HG03521 (cell line): Measurements from ENCODE around the gene PDGFD.
A peak's percentile ranks its signal among the peaks of the same experiment; 100 is the strongest.

Experiments
- ATAC-seq: cut with Tn5 transposase; IDR thresholded peaks from one replicate; pipeline ENCODE4 v1.9.1; 2021; ENCODE audit warnings: mild to moderate bottlenecking, moderate library complexity; ENCODE audit not compliant: unreplicated experiment

PDGFD gene

DNA sequence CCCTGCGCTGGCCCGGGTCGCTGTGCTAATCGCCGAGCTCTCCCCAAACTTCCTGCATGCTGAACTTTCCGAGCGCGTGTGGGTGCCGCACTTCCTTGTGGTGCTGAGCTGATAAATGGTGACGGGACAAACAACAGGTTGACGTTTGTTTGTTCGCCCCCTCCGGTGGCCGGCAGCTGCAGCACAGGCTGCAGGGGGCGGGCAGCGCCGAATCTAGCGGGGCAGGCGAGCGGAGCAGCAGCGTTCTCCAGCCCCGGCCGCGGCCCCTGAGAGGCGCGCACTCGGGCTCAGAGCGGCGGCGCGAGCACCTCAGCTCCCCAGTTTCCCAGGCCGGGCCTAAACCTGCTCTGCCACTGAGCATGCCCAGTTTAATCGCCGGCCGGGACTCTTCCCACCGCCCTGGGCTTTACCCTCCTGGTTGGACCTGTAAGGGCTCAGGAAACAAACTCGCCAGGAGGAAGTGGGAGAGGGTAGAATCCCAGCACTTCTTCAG lies at the start of gene PDGFD:
Gene PDGFD, minus strand, starts transcription at position 120 of the 493 bp plus-strand sequence.
- ATAC-seq = peak; percentile 99

GRCh38 chr11:104206936-104207335 lies 43.0 kb upstream of the PDGFD start:
- no peak for ATAC-seq

DNA sequence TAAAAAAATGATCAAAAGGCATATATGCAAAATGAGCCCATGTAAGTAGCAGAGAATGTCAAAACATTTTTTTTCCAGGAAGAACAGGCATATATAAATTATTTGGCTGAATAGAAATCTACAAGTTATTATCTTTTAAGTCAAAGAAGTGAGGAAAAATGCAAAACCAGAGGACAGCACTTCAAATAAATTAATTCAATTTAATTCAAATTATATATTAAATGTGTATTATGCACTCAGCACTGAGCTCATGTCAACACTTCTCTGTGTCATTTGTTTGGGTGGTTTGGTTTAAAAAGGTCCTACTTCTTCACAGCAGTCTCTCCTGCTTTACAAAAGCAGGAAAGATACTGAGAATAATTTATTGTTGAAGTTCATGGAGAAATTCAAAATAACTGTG lies 41.9 kb upstream of the PDGFD start:
- ATAC-seq = no peak

- ATAC-seq = no peak
Measured at GRCh38 chr11:104200688-104201087, 36.7 kb upstream of the PDGFD start.

DNA sequence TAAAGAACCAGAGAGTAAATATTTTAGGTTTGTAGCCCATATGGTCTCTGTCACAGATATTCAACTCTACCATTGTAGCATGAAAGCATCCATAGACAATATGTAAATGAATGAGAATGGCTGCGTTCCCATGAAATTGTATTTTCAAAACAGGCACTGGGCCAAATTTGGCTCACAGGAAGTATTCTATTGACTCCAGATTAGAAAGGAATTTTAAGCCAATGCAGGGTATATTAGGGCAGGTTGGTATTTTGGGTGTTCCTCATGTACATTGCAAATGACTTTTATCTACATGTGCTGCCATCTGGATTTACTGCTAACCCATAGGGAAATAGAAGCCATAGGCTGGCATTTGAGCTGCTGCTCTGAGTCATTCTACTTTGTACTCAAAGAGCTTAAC lies 35.1 kb upstream of the PDGFD start:
- no peak for ATAC-seq

- no peak for ATAC-seq
Measured at GRCh38 chr11:104198576-104198975, 34.6 kb upstream of the PDGFD start.

GRCh38 chr11:104191124-104191523 lies 27.2 kb upstream of the PDGFD start:
- ATAC-seq = no peak

DNA sequence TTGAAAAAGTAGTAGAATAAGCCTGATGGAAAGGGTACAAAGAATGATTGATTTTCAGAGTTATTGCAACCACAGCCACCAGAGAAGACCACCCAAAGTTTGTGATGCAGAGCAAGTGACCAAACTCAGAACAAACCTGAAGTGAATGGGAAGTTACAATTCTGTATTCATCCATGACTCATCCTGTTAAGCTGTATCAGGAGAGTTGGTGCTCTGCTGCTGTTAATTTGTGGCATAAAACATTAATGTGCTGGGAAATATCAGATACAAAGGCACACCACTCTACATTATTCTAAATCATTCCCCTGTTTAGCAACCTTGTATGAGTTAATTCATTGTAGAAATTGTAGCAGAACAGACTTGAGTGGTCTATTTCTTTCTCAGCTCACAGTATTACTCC lies 19.6 kb upstream of the PDGFD start:
- ATAC-seq = no peak

GRCh38 chr11:104175769-104176168 lies 11.8 kb upstream of the PDGFD start:
- ATAC-seq = no peak

DNA sequence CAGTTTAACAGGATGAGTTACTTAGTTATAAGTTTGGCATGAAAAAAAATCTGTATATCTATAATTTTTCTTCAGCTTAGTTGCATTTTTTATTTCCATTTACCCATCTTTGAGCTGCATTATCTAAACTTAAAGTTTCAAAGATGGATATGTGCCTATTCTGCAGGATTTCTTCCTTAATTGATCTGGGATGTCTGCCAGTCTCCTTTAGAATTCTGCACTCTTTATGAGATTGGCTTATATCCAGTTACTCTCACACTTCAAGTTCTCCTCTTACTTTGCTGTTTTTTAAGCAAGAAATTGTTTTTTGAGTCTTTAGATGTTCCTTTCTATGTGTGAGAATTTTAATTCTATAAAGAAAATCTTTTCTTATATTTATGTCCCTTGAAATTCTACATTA lies 5.1 kb upstream of the PDGFD start:
- ATAC-seq = no peak

- ATAC-seq = no peak
Measured at GRCh38 chr11:104165014-104165413, 1.1 kb upstream of the PDGFD start.

GRCh38 chr11:104163100-104164027 lies 583 bp downstream of the PDGFD start:
- ATAC-seq = no peak

DNA sequence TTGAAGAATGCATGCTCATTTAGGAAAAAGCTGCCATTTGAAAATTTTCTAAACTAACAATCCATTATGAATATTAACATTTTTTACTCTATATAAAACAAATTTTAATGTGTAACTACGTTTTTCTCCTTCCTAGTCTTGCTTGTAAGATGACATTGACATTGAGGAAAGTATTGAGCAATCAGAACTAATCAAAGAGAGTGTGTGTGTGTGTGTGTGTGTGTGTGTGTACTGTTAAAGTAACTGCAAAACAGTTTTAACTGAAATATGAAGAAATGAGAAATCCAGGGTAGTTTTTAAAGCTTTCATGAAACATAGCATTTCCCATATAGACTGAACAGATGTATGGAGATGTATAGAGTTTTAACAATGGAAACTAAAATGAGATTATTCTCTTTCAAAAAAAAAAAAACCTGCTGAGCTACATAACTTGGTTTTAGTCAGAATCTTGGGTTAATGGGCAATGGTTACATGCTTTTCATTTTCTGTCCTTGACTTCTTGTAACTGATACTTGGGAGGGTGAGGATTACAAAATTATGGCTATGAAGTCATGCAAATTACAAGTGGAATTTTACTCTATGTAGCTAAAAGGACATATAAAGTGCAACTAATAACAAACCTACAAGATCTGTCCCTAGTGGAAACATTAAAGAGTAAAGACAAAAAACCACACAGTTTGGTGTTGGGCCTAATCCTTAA lies 2.0 kb downstream of the PDGFD start:
- no peak for ATAC-seq

- ATAC-seq = no peak
Measured at GRCh38 chr11:104159356-104159755, 4.6 kb downstream of the PDGFD start.

- no peak for ATAC-seq
Measured at GRCh38 chr11:104155375-104155774, 8.6 kb downstream of the PDGFD start.

DNA sequence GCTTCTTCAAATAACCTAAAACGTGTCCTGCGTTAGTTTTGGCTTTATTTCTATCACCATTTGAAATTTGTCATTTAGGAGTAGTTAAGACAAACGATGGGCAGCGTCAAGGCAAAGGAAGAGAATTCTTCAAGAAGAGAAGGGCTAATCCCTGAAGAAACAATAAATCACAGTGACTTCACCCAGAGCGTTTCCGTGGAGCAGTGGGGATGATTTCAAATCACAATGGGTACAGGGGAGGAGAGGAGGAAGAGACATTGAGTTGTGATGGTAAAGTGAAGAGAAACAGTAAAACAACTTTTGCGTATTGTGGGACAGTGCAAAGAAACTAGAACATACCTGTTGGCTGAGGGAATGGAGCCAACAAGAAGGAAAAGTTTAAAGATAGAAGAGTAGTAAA lies 9.7 kb downstream of the PDGFD start:
- no peak for ATAC-seq

GRCh38 chr11:104152941-104153505 lies 10.9 kb downstream of the PDGFD start:
- ATAC-seq = no peak

DNA sequence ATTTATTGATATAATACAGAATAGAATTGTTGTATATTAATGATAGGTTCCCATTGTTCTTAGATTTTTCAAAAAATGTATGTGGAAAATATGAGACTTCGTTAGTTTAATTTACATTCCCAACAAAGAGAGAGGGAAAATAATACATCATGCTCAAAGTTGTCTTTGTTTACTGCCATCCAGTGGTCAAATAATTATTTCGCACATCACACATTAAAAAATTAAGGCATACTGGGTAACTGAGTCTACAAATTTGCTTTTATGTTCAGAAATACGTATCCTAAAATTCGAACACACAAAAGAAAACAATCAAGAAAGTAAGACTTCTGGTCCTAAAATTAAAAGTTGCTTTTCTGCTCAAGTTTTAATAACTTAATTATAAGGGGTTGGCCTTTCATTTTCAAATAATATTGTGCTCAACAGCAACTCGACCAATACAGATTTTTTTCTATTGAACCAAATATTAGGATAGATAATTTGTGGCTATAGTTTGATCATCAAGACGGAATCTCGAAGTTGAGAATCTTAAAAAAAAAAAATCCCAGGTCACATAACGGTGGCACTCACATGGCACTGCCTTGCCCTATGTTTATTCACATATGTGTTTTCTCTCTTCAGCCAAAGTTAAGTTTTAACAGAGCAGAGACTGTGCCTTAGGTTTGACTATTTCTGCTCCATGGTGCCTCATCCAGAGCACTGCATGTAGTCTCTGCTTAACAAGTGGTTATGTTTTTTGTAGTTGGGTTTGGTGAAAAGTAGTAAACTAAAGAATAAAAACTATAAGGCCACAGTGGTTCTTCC lies 12.3 kb downstream of the PDGFD start:
- ATAC-seq = no peak

DNA sequence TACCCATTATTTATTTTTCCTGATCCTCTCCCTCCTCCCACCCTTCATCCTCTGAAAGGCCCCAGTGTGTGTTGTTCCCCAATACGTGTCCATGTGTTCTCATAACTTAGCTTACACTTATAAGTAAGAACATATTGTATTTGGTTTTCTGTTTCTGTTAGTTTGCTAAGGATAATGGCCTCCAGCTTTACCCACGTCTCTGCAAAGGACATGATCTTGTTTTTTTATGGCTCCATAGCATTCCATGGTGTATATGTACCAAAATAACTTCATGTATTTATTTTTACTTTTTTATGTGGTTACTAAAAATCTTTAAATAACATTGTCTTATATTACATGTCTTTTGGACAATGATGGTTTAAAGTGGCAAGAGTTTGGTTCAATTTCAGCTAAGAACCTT lies 15.2 kb downstream of the PDGFD start:
- ATAC-seq = no peak

DNA sequence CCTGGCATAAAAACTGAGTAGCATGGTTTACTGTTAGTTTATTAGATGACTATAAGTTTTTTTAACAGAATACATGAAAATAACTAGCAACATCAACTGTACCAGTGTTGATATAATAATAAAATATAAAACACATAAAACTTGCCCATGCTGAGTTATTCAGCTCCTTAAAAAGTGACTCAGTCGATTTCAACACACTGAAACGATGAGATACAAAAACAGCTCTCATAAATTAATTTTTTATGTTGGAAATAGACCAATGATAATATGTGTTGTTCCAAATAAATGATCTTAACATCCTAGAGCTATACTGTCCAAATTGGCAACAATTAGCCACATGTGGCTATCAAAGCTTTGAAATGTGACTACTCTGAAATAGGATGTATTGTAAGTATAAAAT lies 15.9 kb downstream of the PDGFD start:
- no peak for ATAC-seq

GRCh38 chr11:104146943-104147342 lies 17.0 kb downstream of the PDGFD start:
- no peak for ATAC-seq
